ES-I3 (cell line): ENCODE data around the gene HOXD11.

Source experiments
- H3K36me3 ChIP-seq: 2 replicates; pipeline ENCODE4 v1.6.1; 2013; ENCODE audit warnings: mild to moderate bottlenecking, low read length, control low read depth, moderate library complexity; ENCODE audit not compliant: insufficient read depth
- H3K4me1 ChIP-seq: 2 replicates; pipeline ENCODE4 v1.6.1; 2013; ENCODE audit warnings: mild to moderate bottlenecking, control low read depth, low read length; ENCODE audit not compliant: insufficient read depth
- H3K9ac ChIP-seq: 2 replicates; pipeline ENCODE4 v1.6.1; 2013; ENCODE audit warnings: low read depth, mild to moderate bottlenecking, low read length, moderate library complexity
- H3K9me3 ChIP-seq: 2 replicates; pipeline ENCODE4 v1.6.1; 2013; ENCODE audit warnings: mild to moderate bottlenecking, low read length, moderate library complexity; ENCODE audit not compliant: control insufficient read depth, insufficient read depth

HOXD11 gene

GRCh38 chr2:176095421-176095820 is 11.7 kb upstream of the HOXD11 start:
- H3K4me1 ChIP-seq = peaks cover 9% of the 10 kb centered on the region
- no peaks in the 10 kb centered on the region for H3K36me3 ChIP-seq
- H3K9me3 ChIP-seq = 0 out of 2 replicates have a peak, but pooled peaks cover 4% of the 10 kb centered on the region
- H3K9ac ChIP-seq = no peak overlapping the region

GRCh38 chr2:176096243-176096985 is 10.7 kb upstream of the HOXD11 start:
- Histone ChIP-seq H3K9me3 (0 out of 2 replicates have a peak, but pooled peaks cover 4% of the 10 kb centered on the region), H3K36me3 (no peaks in the 10 kb centered on the region), H3K9ac (peak overlapping the region; percentile 39; the same call in 1 of the 2 replicates), H3K4me1 (peaks cover 9% of the 10 kb centered on the region)

- Histone ChIP-seq H3K36me3 (no peaks in the 10 kb centered on the region), H3K4me1 (peaks cover 9% of the 10 kb centered on the region), H3K9ac (peak overlapping the region; percentile 39; the same call in 1 of the 2 replicates), H3K9me3 (0 out of 2 replicates have a peak, but pooled peaks cover 4% of the 10 kb centered on the region)
These were observed 9.9 kb upstream of the HOXD11 start for GRCh38 chr2:176096986-176097819.

DNA sequence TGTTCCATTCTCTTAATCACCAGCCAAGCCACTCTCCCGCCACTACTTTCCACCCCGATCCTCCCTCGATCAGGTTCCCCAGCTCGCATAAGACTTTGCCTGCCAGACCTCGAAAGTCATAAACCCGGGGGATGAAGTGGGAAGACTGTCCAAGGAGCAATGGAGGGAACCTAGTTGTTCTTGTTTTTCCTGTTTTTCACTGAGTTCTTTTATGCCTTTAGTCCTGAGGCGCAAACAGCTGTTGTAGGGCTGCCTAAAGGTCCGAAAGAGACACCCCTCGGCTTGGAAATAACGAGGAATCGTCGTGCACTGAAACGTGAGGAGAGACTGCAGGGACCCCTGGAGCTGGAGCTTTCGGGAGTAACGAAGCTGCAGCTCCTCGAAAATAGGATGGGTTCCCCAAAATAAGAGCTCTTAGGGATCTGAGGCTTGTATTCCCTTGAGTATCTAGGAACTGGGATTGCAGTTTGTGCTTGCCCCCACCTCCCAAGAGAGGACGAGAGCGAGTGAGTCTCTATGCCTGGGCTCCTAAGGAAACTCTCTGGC is 9.2 kb upstream of the HOXD11 start:
- Histone ChIP-seq H3K9ac (peak overlapping the region; percentile 39; the same call in 1 of the 2 replicates), H3K4me1 (peaks cover 9% of the 10 kb centered on the region), H3K9me3 (0 out of 2 replicates have a peak, but pooled peaks cover 4% of the 10 kb centered on the region), H3K36me3 (no peaks in the 10 kb centered on the region)

DNA sequence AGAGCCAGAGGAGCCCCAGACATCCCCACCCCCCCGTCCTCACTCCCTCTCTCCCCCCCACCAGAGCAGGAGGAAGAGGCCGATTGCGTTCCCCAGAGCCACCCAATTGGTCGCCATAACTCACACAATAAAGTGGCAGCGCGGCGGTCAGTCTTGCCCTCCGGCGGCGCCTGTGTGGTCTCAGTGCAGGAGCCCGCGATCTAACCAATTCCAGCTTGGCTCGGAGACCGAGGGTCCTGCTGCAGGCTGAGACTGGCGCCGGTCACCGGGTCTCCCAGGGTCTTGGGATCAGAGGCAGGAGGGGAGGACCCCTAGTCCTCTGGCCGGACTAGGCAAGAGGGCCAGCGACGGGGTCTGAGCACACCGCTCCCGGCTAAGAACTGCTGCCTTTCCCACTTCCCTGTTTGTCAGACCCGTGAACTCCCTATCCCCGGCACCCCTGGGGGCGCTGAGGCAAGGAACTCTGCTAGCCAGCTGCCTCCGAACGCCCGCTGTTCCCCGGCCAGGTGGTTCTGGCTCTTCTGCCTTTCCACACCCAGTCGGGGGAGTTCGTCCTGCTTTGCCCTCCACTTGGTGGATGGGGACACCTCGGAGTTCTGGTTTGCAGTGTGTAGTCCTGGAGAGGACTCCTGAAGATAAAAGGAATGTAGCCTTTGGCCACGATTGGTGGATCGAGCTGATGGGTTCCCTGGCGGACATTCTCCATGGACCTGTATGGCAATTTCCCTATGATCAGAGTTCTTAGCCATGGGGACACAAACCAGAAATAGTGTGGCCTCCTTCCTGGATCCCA is 8.5 kb upstream of the HOXD11 start:
- H3K4me1 ChIP-seq = peaks cover 9% of the 10 kb centered on the region
- H3K9ac ChIP-seq = peak overlapping the region; percentile 23; the same call in 1 of the 2 replicates
- no peaks in the 10 kb centered on the region for H3K36me3 ChIP-seq
- H3K9me3 ChIP-seq = 0 out of 2 replicates have a peak, but pooled peaks cover under 1% of the 10 kb centered on the region

GRCh38 chr2:176099159-176099727 is 7.8 kb upstream of the HOXD11 start:
- Histone ChIP-seq H3K9ac (no peak overlapping the region), H3K4me1 (peaks cover 9% of the 10 kb centered on the region), H3K9me3 (no peaks in the 10 kb centered on the region), H3K36me3 (no peaks in the 10 kb centered on the region)

DNA sequence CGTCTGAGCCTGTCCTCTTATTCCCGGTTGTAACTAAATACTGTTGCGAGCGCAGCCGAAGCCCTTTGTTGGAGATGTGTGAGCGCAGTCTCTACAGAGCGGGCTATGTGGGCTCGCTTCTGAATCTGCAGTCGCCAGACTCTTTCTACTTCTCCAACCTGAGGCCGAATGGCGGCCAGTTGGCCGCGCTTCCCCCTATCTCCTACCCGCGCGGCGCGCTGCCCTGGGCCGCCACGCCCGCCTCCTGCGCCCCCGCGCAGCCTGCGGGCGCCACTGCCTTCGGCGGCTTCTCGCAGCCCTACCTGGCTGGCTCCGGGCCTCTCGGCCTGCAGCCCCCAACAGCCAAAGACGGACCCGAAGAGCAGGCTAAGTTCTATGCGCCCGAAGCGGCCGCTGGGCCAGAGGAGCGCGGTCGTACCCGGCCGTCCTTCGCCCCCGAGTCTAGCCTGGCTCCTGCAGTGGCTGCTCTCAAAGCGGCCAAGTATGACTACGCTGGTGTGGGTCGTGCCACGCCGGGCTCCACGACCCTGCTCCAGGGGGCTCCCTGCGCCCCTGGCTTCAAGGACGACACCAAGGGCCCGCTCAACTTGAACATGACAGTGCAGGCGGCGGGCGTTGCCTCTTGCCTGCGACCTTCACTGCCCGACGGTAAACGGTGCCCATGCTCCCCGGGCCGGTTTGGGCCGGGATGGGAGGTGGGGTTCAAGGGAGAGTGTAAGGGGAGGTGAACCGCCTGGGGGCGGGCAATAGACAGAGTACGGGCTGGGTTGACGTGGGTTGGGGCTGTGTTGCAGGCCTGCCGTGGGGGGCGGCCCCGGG is 7.1 kb upstream of the HOXD11 start, which contains the start of gene HOXD12:
HOXD12 (plus strand) TSS at position 68 of the 819 bp plus-strand sequence; CDS start at position 75, 7 bp downstream.
- Histone ChIP-seq H3K9ac (peak within 1 kb of the TSS; percentile 28; the same call in 1 of the 2 replicates), H3K9me3 (no peaks in the 10 kb centered on the region), H3K4me1 (peaks cover 9% of the 10 kb centered on the region), H3K36me3 (no peaks in the 10 kb centered on the region)

DNA sequence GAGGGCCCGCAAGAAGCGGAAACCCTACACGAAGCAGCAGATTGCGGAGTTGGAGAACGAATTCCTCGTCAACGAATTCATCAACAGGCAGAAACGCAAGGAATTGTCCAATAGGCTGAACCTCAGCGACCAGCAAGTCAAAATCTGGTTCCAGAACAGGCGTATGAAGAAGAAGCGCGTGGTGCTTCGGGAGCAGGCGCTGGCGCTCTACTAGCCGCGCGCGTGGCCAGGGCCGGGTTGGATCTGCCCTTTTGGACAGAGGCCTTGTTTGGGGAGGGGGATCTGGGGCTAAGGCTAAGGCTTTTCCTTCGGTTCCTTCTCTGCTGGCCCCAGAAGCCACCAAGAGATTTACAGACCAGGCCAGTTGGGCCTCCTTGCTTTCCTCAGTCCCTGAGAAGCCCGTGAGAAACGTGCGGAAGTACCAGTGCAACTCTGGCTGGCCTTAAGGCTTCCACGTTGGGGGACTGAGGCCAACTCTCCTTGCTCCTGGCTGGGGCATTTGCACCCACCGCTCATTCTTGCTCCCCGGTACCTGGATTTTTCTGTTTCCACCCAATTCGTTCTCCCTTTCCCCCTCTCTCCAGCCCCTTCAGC is 6.4 kb upstream of the HOXD11 start:
- peaks cover 9% of the 10 kb centered on the region for H3K4me1 ChIP-seq
- no peak overlapping the region for H3K9ac ChIP-seq
- no peaks in the 10 kb centered on the region for H3K36me3 ChIP-seq
- H3K9me3 ChIP-seq = no peaks in the 10 kb centered on the region

DNA sequence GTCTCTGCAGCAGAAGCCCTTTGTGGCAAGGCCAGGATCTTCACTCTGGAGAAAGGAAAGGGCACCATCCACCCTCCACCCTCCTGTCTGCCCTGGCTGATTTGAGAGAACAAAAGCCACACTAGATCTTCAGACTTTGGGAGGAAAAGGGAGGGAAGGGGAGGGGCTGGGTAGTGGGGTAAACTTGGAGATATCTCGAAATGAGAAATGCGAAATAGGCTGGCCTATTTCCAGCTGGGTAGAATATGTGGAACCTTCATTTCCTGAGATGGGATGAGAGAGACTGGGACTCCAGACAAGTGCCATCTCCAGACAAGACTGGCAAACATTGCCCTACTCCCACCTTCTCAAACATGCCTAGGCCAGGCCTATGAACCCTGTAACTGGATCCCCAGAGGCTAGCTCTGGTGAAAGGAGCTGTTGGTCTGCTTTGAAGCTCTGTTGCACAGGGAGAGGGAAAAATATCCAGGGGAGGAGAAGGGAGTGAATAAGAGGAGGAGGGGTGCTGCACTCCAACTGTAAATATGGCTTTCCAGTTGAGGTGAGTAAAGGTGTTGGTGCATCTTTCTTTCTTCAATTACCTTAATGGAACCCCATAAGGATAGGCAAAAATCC is 5.8 kb upstream of the HOXD11 start:
- H3K4me1 ChIP-seq = peaks cover 9% of the 10 kb centered on the region
- H3K36me3 ChIP-seq = no peaks in the 10 kb centered on the region
- no peak overlapping the region for H3K9ac ChIP-seq
- no peaks in the 10 kb centered on the region for H3K9me3 ChIP-seq

GRCh38 chr2:176101842-176102241 is 5.2 kb upstream of the HOXD11 start:
- H3K36me3 ChIP-seq = no peaks in the 10 kb centered on the region
- peaks cover 7% of the 10 kb centered on the region; the same call in 1 of the 2 replicates for H3K4me1 ChIP-seq
- no peaks in the 10 kb centered on the region for H3K9me3 ChIP-seq
- no peak overlapping the region for H3K9ac ChIP-seq

GRCh38 chr2:176102309-176102866 is 4.7 kb upstream of the HOXD11 start:
- Histone ChIP-seq H3K9me3 (no peaks in the 10 kb centered on the region), H3K9ac (no peak overlapping the region), H3K36me3 (no peaks in the 10 kb centered on the region), H3K4me1 (peaks cover 7% of the 10 kb centered on the region; the same call in 1 of the 2 replicates)

DNA sequence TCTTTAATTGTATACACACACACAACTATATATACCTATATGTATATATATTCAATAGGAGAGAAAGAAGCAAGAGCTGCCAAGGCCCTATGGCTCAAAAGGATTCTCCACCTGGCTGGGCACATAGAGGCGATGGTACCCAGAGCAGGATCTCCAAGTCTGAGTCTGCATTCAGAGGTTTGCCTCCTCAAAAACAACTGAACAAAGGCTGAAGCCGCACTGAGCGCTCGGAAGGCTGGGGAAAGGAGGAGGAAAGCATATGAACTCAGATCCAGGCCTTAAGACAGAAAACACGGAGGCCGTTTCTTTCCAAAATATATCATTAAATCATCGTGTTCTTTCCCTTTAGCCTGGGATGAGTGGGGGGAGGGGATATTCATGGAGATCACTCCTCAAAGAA is 3.9 kb upstream of the HOXD11 start:
- Histone ChIP-seq H3K9me3 (no peaks in the 10 kb centered on the region), H3K4me1 (peaks cover 4% of the 10 kb centered on the region; the same call in 1 of the 2 replicates), H3K36me3 (no peaks in the 10 kb centered on the region), H3K9ac (no peak overlapping the region)
